ENCODE data around the gene BID.
"Not testable (repeated sequence)": the region's sequence is repeated elsewhere in the genome, so short reads cannot be mapped to it uniquely, and the experiment has no call there.

DNA sequence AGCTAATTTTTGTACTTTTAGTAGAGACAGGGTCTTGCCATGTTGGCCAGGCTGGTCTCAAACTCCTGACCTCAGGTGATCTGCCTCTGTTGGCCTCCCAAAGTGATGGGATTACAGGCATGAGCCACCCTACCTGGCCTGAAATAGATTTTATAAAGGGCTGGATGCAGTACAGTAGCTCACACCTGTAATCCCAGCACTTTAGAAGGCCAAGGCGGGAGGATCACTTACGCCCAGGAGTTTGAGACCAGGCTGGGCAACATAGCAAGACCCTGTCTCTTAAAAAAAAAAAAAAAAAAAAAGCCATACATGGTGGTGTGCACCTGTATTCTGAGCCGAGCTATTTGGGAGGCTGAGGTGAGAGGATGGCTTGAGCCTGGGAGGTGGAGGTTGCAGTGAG lies 76.0 kb downstream of the BID start:
- TF ChIP-seq, protein P1, sequence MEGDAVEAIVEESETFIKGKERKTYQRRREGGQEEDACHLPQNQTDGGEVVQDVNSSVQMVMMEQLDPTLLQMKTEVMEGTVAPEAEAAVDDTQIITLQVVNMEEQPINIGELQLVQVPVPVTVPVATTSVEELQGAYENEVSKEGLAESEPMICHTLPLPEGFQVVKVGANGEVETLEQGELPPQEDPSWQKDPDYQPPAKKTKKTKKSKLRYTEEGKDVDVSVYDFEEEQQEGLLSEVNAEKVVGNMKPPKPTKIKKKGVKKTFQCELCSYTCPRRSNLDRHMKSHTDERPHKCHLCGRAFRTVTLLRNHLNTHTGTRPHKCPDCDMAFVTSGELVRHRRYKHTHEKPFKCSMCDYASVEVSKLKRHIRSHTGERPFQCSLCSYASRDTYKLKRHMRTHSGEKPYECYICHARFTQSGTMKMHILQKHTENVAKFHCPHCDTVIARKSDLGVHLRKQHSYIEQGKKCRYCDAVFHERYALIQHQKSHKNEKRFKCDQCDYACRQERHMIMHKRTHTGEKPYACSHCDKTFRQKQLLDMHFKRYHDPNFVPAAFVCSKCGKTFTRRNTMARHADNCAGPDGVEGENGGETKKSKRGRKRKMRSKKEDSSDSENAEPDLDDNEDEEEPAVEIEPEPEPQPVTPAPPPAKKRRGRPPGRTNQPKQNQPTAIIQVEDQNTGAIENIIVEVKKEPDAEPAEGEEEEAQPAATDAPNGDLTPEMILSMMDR (conservative IDR thresholded peaks at IDR 0.05; ENCODE audit: low read length) = not testable (repeated sequence)
- not testable (repeated sequence) for TF ChIP-seq EZH2phosphoT487 (IDR thresholded peaks at IDR 0.05; ENCODE audit: borderline replicate concordance, low read depth, low read length)

All from OCI-LY7 (cell line).